Measurements from ENCODE around the gene KREMEN2.

Gene KREMEN2

DNA sequence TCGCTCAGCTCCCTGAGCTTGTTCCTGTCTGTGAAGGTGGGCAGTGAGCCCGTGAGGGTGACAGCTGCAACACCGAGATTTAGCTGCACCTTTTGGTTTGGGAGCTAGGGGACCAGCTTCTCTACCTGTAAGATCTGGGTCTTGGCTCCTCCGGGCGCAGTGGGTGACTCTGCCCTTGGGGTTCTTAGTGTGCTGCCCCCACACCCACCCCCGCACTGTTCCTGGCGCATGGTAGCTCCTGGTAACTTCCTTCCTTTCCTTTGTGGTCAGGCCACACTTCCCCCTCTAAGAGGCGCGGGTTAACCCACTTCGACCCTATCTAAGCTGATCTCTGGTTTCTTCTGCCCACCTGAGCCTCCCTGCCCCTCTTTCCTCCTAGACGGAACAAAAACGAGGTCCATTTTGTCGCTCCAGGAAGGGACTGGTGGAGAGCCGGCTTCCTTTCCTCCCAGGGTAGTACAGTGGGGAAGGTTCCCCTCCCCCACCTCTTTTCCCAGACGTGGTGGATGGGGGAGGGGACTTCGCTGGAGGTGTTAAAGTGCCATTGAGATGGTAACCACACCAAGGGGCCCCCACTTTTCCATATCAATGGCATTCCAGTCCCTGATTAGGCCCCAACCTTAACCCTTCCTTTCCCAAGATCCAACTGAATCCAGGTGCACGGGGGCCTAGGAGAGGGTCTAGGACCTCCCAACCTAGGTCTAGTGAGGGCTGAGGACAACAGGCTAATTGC lies 44.0 kb downstream of the KREMEN2 start:
- peak overlapping the region; percentile 81 for H3K9ac ChIP-seq (ENCODE audit: low read depth, low read length)
- peaks cover 62% of the 10 kb centered on the region for H3K4me1 ChIP-seq (ENCODE audit: control insufficient read depth, insufficient read depth, low read length)
- H3K27me3 ChIP-seq (ENCODE audit: control insufficient read depth, insufficient read depth, low read length), result 0 out of 2 replicates have a peak, but pooled peaks cover 7% of the 10 kb centered on the region
- H3K4me3 ChIP-seq (ENCODE audit: low read depth, low read length), result peak overlapping the region; percentile 56
- no peaks in the 10 kb centered on the region for H3K9me3 ChIP-seq (ENCODE audit: control insufficient read depth, insufficient read depth, low read length)
- H3K27ac ChIP-seq (ENCODE audit: low read depth, low read length), result peak overlapping the region; percentile 98
- no peaks in the 10 kb centered on the region; the same call in 1 of the 2 replicates for H3K36me3 ChIP-seq (ENCODE audit: control insufficient read depth, insufficient read depth, low read length)

DNA sequence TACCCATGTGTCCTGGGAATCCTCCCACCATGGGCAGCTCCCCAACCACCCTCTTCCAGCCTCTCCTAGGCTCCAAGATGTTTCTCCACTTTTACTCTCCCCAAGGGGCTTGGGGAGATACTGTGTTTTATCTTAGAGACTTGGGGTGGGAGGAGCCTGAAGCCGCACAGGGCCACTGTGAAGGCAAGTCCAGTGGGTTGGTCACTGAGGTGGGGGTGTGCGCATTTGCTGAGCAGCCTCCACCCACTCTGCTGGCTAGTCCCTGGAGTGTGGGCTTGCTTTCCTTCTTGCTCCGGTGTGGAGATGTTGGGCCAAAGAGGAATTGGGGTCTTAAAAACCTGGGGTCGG lies 44.6 kb downstream of the KREMEN2 start:
- peak overlapping the region; percentile 30; the same call in 1 of the 2 replicates for H3K9ac ChIP-seq (ENCODE audit: low read depth, low read length)
- H3K27ac ChIP-seq (ENCODE audit: low read depth, low read length), result peak overlapping the region; percentile 98
- peaks cover 67% of the 10 kb centered on the region for H3K4me1 ChIP-seq (ENCODE audit: control insufficient read depth, insufficient read depth, low read length)
- H3K27me3 ChIP-seq (ENCODE audit: control insufficient read depth, insufficient read depth, low read length), result 0 out of 2 replicates have a peak, but pooled peaks cover 7% of the 10 kb centered on the region
- H3K4me3 ChIP-seq (ENCODE audit: low read depth, low read length), result peak overlapping the region; percentile 41; the same call in 1 of the 2 replicates
- H3K9me3 ChIP-seq (ENCODE audit: control insufficient read depth, insufficient read depth, low read length), result no peaks in the 10 kb centered on the region
- no peaks in the 10 kb centered on the region; the same call in 1 of the 2 replicates for H3K36me3 ChIP-seq (ENCODE audit: control insufficient read depth, insufficient read depth, low read length)

DNA sequence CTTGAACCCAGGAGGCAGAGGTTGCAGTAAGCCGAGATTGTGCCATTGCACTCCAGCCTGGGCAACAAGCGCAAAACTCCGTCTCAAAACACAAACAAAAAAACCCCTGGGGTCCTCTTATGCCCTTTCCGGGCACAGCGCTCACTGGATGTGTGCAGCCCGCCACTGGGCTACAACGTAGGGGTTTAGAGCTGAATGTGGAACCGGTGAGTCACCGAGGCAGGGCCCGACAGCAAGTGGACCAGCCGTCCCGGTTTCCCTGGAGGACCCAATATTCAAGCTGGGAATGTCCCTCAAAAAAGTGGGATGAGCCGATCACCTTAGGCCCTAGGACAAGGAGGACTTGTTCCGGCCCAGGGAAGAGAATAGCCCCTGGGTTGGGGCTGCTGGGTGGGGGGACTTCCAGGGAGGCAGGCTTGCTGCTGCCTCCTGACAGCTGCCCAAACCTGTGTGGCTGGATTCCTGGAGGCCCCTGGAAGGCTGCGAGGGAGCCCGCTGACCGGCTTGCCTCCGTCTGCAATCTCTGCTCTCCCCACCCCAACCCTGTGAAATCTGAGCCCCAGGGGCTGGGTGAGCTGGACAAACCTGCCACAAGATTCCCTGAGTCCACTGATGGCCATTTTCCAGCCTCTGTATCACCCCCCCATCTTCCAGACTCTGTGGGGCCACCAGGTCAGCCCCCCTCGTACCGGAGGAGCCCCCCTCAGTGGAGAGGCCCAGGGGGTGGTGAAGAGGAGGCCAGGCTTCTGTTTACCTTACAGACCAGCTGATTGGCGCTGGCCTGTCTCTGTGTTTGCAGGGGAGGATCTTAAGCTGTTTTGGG lies 45.7 kb downstream of the KREMEN2 start:
- Histone ChIP-seq H3K27me3 (ENCODE audit: control insufficient read depth, insufficient read depth, low read length) (0 out of 2 replicates have a peak, but pooled peaks cover 7% of the 10 kb centered on the region), H3K4me1 (ENCODE audit: control insufficient read depth, insufficient read depth, low read length) (peaks cover 76% of the 10 kb centered on the region), H3K9ac (ENCODE audit: low read depth, low read length) (peak overlapping the region; percentile 60), H3K4me3 (ENCODE audit: low read depth, low read length) (peak overlapping the region; percentile 52), H3K27ac (ENCODE audit: low read depth, low read length) (peak overlapping the region; percentile 98), H3K9me3 (ENCODE audit: control insufficient read depth, insufficient read depth, low read length) (no peaks in the 10 kb centered on the region), H3K36me3 (ENCODE audit: control insufficient read depth, insufficient read depth, low read length) (peaks cover 1% of the 10 kb centered on the region)

DNA sequence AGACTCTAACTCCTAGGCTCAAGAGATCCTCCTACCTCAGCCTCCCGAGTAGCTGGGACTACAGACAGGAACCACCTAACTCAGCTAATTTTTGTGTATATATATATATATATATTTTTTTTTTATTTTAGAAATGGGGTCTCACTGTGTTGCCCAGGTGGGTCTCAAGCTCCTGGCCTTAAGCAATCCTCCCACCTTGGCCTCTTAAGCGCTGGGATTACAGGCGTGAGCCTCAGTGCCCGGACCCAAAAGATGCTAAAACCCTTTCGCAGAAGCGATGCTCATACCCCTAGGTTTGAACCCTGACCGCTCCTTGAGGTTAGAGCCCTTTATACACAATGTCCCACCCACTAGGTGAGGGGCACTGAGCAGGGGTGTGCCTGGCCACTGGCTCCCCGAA lies 46.4 kb downstream of the KREMEN2 start:
- peaks cover 81% of the 10 kb centered on the region for H3K4me1 ChIP-seq (ENCODE audit: control insufficient read depth, insufficient read depth, low read length)
- no peak overlapping the region for H3K9ac ChIP-seq (ENCODE audit: low read depth, low read length)
- H3K36me3 ChIP-seq (ENCODE audit: control insufficient read depth, insufficient read depth, low read length), result peaks cover 9% of the 10 kb centered on the region
- H3K4me3 ChIP-seq (ENCODE audit: low read depth, low read length), result peak overlapping the region; percentile 52; the same call in 1 of the 2 replicates
- no peaks in the 10 kb centered on the region for H3K9me3 ChIP-seq (ENCODE audit: control insufficient read depth, insufficient read depth, low read length)
- H3K27ac ChIP-seq (ENCODE audit: low read depth, low read length), result peak overlapping the region; percentile 98
- H3K27me3 ChIP-seq (ENCODE audit: control insufficient read depth, insufficient read depth, low read length), result 0 out of 2 replicates have a peak, but pooled peaks cover 7% of the 10 kb centered on the region

DNA sequence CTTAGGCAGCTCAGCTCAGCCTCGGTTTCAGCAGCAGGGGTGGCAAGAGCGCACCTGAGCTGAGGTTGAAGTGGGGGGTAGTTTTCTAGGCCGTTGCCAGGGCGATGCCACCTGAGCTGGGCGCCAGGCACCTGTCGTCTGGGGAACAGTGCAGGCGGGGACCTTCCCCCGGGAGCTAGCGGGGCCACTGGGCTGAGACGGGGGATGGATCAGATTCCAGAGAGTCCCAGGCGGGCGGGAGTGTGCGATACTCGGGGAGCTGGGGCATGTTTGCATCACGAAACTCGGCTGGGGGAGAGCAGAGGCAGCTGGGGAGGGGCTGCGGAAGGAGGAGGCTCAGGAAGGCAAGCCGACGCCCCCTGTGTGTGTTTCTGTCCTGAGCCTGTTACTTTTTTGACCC lies 48.2 kb downstream of the KREMEN2 start:
- H3K27me3 ChIP-seq (ENCODE audit: control insufficient read depth, insufficient read depth, low read length), result 0 out of 2 replicates have a peak, but pooled peaks cover 7% of the 10 kb centered on the region
- H3K9ac ChIP-seq (ENCODE audit: low read depth, low read length), result no peak overlapping the region
- peak overlapping the region; percentile 44 for H3K27ac ChIP-seq (ENCODE audit: low read depth, low read length)
- H3K36me3 ChIP-seq (ENCODE audit: control insufficient read depth, insufficient read depth, low read length), result peaks cover 17% of the 10 kb centered on the region
- peak overlapping the region; percentile 51 for H3K4me3 ChIP-seq (ENCODE audit: low read depth, low read length)
- H3K9me3 ChIP-seq (ENCODE audit: control insufficient read depth, insufficient read depth, low read length), result no peaks in the 10 kb centered on the region
- peaks cover 73% of the 10 kb centered on the region for H3K4me1 ChIP-seq (ENCODE audit: control insufficient read depth, insufficient read depth, low read length)

DNA sequence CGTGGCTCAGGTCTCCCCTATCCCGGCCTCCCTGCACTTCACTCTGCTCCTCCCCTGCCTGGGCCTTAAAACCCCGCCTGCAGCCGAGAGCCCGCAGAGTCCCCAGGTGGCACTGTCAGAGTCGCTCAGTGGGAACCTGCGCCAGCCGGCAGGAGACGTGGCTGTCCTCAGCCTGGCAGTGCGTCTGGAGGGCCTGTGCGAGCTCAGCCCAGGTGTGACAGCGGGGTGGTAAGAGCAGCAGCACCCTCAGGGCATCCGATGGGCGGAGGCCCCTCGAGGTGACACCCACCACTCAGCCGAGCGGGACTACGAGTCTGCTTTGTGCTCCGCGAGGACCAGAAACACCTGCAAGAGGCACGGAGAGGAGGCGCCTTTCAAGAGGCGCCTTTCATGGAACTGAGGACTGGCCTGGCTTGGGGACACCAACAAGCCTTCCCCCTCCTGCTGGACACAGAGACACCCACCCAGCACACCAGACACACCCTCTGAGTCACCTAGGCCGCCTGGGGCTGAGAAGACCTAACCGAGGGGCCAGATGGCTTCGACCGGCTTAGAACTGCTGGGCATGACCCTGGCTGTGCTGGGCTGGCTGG lies 48.8 kb downstream of the KREMEN2 start, which contains the start of gene CLDN9:
Gene CLDN9, plus strand, starts transcription at position 96 of the 593 bp plus-strand sequence. Its CDS starts 440 bp downstream, at position 536.
- Histone ChIP-seq H3K4me1 (ENCODE audit: control insufficient read depth, insufficient read depth, low read length) (peaks cover 66% of the 10 kb centered on the region), H3K9ac (ENCODE audit: low read depth, low read length) (no peak within 1 kb of the TSS), H3K9me3 (ENCODE audit: control insufficient read depth, insufficient read depth, low read length) (no peaks in the 10 kb centered on the region), H3K27ac (ENCODE audit: low read depth, low read length) (peak within 1 kb of the TSS; percentile 44), H3K27me3 (ENCODE audit: control insufficient read depth, insufficient read depth, low read length) (0 out of 2 replicates have a peak, but pooled peaks cover 7% of the 10 kb centered on the region), H3K36me3 (ENCODE audit: control insufficient read depth, insufficient read depth, low read length) (peaks cover 17% of the 10 kb centered on the region), H3K4me3 (ENCODE audit: low read depth, low read length) (peak within 1 kb of the TSS; percentile 51)

DNA sequence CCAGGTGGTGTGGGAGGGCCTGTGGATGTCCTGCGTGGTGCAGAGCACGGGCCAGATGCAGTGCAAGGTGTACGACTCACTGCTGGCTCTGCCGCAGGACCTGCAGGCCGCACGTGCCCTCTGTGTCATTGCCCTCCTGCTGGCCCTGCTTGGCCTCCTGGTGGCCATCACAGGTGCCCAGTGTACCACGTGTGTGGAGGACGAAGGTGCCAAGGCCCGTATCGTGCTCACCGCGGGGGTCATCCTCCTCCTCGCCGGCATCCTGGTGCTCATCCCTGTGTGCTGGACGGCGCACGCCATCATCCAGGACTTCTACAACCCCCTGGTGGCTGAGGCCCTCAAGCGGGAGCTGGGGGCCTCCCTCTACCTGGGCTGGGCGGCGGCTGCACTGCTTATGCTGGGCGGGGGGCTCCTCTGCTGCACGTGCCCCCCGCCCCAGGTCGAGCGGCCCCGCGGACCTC lies 49.4 kb downstream of the KREMEN2 start:
- peaks cover 65% of the 10 kb centered on the region for H3K4me1 ChIP-seq (ENCODE audit: control insufficient read depth, insufficient read depth, low read length)
- H3K27me3 ChIP-seq (ENCODE audit: control insufficient read depth, insufficient read depth, low read length), result 0 out of 2 replicates have a peak, but pooled peaks cover 7% of the 10 kb centered on the region
- no peak overlapping the region for H3K27ac ChIP-seq (ENCODE audit: low read depth, low read length)
- no peak overlapping the region for H3K4me3 ChIP-seq (ENCODE audit: low read depth, low read length)
- H3K36me3 ChIP-seq (ENCODE audit: control insufficient read depth, insufficient read depth, low read length), result peaks cover 17% of the 10 kb centered on the region
- H3K9ac ChIP-seq (ENCODE audit: low read depth, low read length), result no peak overlapping the region
- no peaks in the 10 kb centered on the region for H3K9me3 ChIP-seq (ENCODE audit: control insufficient read depth, insufficient read depth, low read length)

DNA sequence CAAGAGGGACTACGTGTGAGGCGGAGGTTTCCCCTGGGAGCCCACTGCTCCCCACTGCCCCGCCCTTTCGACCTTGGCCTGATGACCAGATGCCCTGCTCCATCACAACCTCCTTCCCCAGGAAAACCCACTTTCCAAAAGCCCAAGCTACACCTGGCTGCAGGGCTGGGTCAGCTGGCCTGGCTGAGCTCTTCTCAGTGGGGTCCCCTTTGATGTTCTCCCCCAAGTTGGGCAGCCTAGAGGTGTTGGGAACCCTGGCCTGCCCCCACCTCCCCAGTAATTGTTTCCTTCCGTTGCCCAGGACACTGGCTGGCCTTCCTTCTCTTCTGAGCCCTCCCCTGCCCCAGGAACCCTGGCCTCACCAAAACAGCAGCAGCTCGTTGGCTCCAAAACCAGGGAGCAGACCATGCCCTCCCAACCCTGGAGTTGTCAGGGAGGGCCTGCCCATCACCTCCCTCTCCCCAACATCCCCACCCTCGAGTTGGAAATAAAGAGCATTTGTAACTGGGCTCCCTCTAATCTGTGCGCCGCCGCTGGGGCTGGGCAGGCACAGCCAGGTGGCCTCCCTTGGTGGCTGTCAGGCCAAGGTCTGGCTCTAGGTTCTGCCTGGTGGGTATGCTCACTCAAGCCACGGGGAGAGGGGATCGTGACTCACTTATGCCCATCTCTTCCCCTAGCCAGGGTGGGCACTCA lies 50.1 kb downstream of the KREMEN2 start:
- H3K4me3 ChIP-seq (ENCODE audit: low read depth, low read length), result no peak overlapping the region

DNA sequence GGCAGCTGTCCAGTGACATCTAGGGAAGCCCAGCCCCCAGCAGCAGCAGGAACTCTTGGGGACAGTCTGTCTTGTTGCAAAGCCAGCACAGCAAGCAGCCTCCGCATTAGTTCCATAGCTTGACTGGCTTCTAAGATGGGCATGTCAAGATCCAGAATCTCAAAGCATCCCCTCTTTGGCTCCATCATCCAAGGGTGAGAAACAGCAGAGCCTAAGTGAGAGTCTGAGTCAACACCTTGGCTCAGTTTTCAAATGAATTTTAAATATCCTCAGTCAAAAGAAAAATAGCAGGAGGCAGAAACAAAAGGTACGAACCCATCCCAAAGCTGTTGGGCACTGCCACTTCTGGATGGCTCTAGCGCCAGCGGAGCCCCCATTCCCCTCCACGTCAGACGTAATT lies 50.9 kb downstream of the KREMEN2 start:
- no peak overlapping the region for H3K4me3 ChIP-seq (ENCODE audit: low read depth, low read length)
- 0 out of 2 replicates have a peak, but pooled peaks cover 7% of the 10 kb centered on the region for H3K27me3 ChIP-seq (ENCODE audit: control insufficient read depth, insufficient read depth, low read length)
- no peak overlapping the region for H3K27ac ChIP-seq (ENCODE audit: low read depth, low read length)
- no peaks in the 10 kb centered on the region for H3K9me3 ChIP-seq (ENCODE audit: control insufficient read depth, insufficient read depth, low read length)
- no peak overlapping the region for H3K9ac ChIP-seq (ENCODE audit: low read depth, low read length)
- peaks cover 52% of the 10 kb centered on the region for H3K4me1 ChIP-seq (ENCODE audit: control insufficient read depth, insufficient read depth, low read length)
- H3K36me3 ChIP-seq (ENCODE audit: control insufficient read depth, insufficient read depth, low read length), result peaks cover 17% of the 10 kb centered on the region

More for the DNA sequence above, 50.1 kb downstream of the KREMEN2 start:
- H3K9me3 ChIP-seq (ENCODE audit: control insufficient read depth, insufficient read depth, low read length), result no peaks in the 10 kb centered on the region
- peaks cover 59% of the 10 kb centered on the region for H3K4me1 ChIP-seq (ENCODE audit: control insufficient read depth, insufficient read depth, low read length)
- H3K36me3 ChIP-seq (ENCODE audit: control insufficient read depth, insufficient read depth, low read length), result peaks cover 17% of the 10 kb centered on the region
- H3K27me3 ChIP-seq (ENCODE audit: control insufficient read depth, insufficient read depth, low read length), result 0 out of 2 replicates have a peak, but pooled peaks cover 7% of the 10 kb centered on the region
- H3K27ac ChIP-seq (ENCODE audit: low read depth, low read length), result no peak overlapping the region
- no peak overlapping the region for H3K9ac ChIP-seq (ENCODE audit: low read depth, low read length)

Data from HUES48 (cell line).